Measurements from ENCODE around the gene IL5.

DNA sequence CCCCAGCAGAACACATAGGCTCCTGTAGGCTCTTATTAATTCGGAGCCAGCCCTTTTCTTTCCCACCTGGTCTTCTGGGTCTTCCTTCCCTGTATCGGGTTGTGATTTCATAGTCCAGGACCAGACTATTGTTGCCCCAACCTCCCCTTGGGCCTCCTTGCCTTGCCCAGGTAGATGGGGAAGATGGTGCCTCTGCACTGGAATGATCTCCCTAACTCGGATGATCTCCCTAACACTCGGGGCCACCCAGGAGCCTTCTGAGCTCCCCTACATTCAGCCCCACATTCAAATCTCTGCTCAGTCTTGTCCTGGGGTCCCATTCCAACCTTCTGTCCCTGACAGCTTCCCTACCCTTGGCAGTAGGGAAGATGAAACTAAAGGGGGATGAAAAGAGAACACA is 50.1 kb downstream of the IL5 start:
- TF ChIP-seq, protein P1, sequence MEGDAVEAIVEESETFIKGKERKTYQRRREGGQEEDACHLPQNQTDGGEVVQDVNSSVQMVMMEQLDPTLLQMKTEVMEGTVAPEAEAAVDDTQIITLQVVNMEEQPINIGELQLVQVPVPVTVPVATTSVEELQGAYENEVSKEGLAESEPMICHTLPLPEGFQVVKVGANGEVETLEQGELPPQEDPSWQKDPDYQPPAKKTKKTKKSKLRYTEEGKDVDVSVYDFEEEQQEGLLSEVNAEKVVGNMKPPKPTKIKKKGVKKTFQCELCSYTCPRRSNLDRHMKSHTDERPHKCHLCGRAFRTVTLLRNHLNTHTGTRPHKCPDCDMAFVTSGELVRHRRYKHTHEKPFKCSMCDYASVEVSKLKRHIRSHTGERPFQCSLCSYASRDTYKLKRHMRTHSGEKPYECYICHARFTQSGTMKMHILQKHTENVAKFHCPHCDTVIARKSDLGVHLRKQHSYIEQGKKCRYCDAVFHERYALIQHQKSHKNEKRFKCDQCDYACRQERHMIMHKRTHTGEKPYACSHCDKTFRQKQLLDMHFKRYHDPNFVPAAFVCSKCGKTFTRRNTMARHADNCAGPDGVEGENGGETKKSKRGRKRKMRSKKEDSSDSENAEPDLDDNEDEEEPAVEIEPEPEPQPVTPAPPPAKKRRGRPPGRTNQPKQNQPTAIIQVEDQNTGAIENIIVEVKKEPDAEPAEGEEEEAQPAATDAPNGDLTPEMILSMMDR (IDR thresholded peaks at IDR 0.05), result no peak
- TF ChIP-seq POLR2A (IDR thresholded peaks at IDR 0.05), result no peak
